ENCODE data around the gene SLC6A9. TPM values are rescaled to one million over a fixed set of nuclear protein-coding genes. Genes with fewer than 3 reads are reported as not detected.

Gene SLC6A9
- total RNA-seq, 1 donor from 2014 or later: 30.9 TPM

DNA sequence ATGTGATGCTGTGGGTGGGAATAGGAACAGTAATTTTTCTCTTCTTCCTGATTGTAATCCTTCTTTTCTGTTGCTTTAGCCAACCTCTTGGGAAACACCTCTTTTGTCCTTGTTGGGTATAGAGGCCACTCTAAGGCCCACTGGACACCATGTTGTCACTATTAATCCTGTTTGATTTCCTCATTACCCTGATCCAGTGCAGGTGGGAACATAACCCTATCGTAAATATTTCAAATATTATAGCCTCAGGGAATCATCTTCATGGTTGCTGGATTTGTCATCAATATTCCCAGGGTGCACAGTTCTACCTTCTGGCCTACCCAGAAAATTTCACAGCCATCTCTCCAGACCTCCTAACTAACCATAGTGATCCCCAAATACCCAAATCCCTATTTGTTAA, 27.9 kb upstream of the SLC6A9 start:
- Mint-ChIP-seq H3K4me3 (no peak overlapping the region), H3K27me3 (ENCODE audit: low read depth) (peaks cover 21% of the 10 kb centered on the region), H3K9me3 (no peaks in the 10 kb centered on the region), H3K4me1 (peaks cover 2% of the 10 kb centered on the region), H3K27ac (no peak overlapping the region), H3K36me3 (no peaks in the 10 kb centered on the region)
- TF ChIP-seq, protein P1, sequence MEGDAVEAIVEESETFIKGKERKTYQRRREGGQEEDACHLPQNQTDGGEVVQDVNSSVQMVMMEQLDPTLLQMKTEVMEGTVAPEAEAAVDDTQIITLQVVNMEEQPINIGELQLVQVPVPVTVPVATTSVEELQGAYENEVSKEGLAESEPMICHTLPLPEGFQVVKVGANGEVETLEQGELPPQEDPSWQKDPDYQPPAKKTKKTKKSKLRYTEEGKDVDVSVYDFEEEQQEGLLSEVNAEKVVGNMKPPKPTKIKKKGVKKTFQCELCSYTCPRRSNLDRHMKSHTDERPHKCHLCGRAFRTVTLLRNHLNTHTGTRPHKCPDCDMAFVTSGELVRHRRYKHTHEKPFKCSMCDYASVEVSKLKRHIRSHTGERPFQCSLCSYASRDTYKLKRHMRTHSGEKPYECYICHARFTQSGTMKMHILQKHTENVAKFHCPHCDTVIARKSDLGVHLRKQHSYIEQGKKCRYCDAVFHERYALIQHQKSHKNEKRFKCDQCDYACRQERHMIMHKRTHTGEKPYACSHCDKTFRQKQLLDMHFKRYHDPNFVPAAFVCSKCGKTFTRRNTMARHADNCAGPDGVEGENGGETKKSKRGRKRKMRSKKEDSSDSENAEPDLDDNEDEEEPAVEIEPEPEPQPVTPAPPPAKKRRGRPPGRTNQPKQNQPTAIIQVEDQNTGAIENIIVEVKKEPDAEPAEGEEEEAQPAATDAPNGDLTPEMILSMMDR (IDR thresholded peaks at IDR 0.05; ENCODE audit: unreplicated experiment): no peak
- no peak for DNase-seq (ENCODE audit: low spot score in 2 of 2, unreplicated experiment in 2 of 2)

DNA sequence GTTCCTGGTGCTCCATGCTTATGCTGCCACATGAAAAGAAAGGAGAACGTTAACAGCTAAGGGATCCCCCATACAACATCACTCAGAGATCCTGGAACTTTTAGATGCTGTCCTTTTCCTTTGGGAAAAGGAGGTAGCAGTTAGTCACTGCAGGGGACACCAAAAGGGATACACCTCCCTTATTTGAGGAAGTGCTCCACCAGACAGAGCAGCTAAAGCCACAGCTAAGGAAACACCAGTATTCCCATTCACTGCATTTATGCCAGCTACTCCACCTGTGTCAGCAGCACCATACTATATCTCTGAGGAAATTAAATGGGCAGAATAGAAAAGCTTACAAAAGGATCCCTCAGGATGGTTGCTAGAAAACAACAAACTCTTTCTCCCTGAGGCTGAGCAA, 26.0 kb upstream of the SLC6A9 start:
- no peak for DNase-seq (ENCODE audit: low spot score in 2 of 2, unreplicated experiment in 2 of 2)
- no peaks in the 10 kb centered on the region for H3K9me3 Mint-ChIP-seq
- no peak overlapping the region for H3K4me3 Mint-ChIP-seq
- no peak overlapping the region for H3K27ac Mint-ChIP-seq
- peaks cover 14% of the 10 kb centered on the region for H3K27me3 Mint-ChIP-seq (ENCODE audit: low read depth)
- H3K36me3 Mint-ChIP-seq: no peaks in the 10 kb centered on the region
- peaks cover 2% of the 10 kb centered on the region for H3K4me1 Mint-ChIP-seq
- TF ChIP-seq, protein P1 (IDR thresholded peaks at IDR 0.05; ENCODE audit: unreplicated experiment): no peak

DNA sequence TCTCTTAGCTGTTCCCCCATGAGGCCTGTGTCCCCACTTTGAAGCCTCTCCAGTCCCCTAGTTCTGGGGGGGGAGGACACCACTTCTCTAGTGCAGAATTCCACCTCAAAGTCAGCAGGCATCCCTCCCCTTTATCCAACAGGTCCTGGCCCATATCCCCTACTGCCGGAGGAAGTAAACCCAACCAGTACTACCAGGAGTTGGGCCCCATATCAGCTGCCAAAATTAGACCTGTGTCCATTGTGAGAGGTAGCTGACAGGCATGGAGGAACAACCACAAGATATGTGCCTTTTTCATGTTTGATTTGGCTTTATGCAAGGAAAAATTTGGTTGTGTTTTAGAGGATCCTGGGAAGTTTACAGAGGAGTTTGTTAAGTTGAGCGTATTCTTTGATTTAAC, 22.1 kb upstream of the SLC6A9 start:
- H3K27me3 Mint-ChIP-seq (ENCODE audit: low read depth): peaks cover 5% of the 10 kb centered on the region
- no peak overlapping the region for H3K4me3 Mint-ChIP-seq
- no peak for DNase-seq (ENCODE audit: low spot score in 2 of 2, unreplicated experiment in 2 of 2)
- peaks cover under 1% of the 10 kb centered on the region for H3K4me1 Mint-ChIP-seq
- no peaks in the 10 kb centered on the region for H3K9me3 Mint-ChIP-seq
- H3K36me3 Mint-ChIP-seq: no peaks in the 10 kb centered on the region
- no peak overlapping the region for H3K27ac Mint-ChIP-seq
- TF ChIP-seq, protein P1 (IDR thresholded peaks at IDR 0.05; ENCODE audit: unreplicated experiment): no peak

DNA sequence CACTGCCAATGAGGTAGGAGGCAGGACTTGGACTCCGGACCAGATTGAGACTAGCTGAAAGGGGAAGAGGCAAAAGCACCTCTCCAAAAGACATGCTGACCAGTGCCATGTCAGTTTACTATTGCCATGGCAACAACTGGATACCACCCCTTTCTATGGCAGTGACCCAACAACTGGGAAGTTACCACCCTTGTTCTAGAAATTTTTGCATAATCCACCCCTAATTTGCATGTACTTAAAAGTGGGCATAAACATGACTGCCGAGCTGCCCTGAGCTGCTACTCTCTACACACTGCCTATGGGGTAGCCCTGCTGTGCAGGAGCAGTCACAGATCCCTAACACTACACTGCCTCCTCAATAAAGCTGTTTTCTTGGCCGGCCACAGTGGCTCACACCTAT, 19.0 kb upstream of the SLC6A9 start:
- no peaks in the 10 kb centered on the region for H3K36me3 Mint-ChIP-seq
- DNase-seq (ENCODE audit: low spot score in 2 of 2, unreplicated experiment in 2 of 2): no peak
- peaks cover 14% of the 10 kb centered on the region for H3K4me1 Mint-ChIP-seq
- H3K27me3 Mint-ChIP-seq (ENCODE audit: low read depth): peaks cover 4% of the 10 kb centered on the region
- no peak overlapping the region for H3K4me3 Mint-ChIP-seq
- no peak overlapping the region for H3K27ac Mint-ChIP-seq
- TF ChIP-seq, protein P1 (IDR thresholded peaks at IDR 0.05; ENCODE audit: unreplicated experiment): no peak
- H3K9me3 Mint-ChIP-seq: no peaks in the 10 kb centered on the region

DNA sequence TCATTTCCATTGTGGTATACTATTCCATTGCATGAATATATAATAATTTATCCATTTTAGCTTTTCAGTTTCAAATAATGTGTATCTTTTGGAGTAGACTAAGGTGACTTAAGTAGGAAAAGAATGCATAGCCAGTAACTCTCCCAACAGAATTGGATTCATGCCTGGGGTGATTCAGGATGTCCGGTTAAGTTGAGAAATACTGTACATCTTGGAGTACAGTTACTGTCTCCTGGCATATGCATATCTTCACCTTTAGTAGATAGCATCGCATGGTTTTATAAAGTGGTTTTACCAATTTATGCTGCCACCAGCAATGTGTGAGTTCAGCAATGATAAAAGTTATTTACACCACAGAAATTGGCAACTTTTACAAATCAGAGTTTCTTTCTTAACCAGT, 18.6 kb upstream of the SLC6A9 start:
- no peak overlapping the region for H3K27ac Mint-ChIP-seq
- no peaks in the 10 kb centered on the region for H3K9me3 Mint-ChIP-seq
- TF ChIP-seq, protein P1 (IDR thresholded peaks at IDR 0.05; ENCODE audit: unreplicated experiment): no peak
- peaks cover 14% of the 10 kb centered on the region for H3K4me1 Mint-ChIP-seq
- H3K4me3 Mint-ChIP-seq: no peak overlapping the region
- no peaks in the 10 kb centered on the region for H3K36me3 Mint-ChIP-seq
- no peak for DNase-seq (ENCODE audit: low spot score in 2 of 2, unreplicated experiment in 2 of 2)
- peaks cover 4% of the 10 kb centered on the region for H3K27me3 Mint-ChIP-seq (ENCODE audit: low read depth)
